ENCODE results near the gene NCEH1.

- no peak for TF ChIP-seq CTCF (IDR thresholded peaks at IDR 0.05; ENCODE audit: low read depth, low read length, poor library complexity, severe bottlenecking)
- no peak for TF ChIP-seq EZH2phosphoT487 (IDR thresholded peaks at IDR 0.05; ENCODE audit: borderline replicate concordance, low read length)
Observed at GRCh38 chr3:172582712-172583111, 128.2 kb downstream of the NCEH1 start.

Data from DOHH2 (cell line).